ENCODE measurements around the gene SSTR1.

SSTR1 gene

DNA sequence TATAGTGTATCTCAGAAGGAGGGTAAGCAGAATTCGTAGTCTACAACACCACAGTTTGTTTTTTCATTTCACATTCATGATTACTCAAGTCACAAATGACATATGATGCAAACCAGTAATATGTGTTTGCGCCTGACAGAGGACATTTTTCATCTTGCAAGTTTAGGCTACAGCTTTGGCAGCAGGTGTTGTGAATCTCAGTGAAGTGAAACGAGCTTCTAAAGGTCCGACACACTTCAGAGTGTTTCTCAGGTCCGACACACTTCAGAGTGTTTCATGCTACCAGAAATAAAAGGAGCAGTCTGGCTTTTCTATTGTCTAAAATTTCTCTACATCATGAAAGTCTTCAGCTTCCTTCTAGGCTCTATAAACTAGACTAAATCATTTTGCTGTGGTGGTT is 25.5 kb downstream of the SSTR1 start:
- no peak for DNase-seq (ENCODE audit: low read depth in 2 of 2, low spot score in 1 of 2)

- DNase-seq (ENCODE audit: low read depth in 2 of 2, low spot score in 1 of 2), result no peak
Observed at GRCh38 chr14:38238332-38238731, 30.6 kb downstream of the SSTR1 start.

DNA sequence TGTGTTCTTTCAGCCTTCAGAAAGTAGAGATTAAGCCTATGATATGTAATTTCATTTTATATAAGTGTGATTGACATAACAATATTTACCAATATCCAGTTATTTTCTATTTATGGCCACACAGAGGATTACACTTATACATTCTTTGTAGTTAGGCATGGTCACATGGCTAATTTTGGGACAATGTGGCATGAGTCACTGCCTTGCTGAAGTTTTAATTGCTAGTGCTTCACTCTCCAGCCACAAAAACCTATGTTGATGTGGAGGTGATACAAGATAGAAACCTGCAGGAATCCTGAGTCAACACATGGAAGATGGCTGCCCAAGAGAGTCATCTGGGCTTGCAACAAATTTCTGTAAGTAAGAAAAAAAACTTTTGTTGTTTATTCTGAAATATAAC is 31.2 kb downstream of the SSTR1 start:
- no peak for DNase-seq (ENCODE audit: low read depth in 2 of 2, low spot score in 1 of 2)

- DNase-seq (ENCODE audit: low read depth in 2 of 2, low spot score in 1 of 2), result no peak
Observed at GRCh38 chr14:38243696-38244240, 36.1 kb downstream of the SSTR1 start.

- no peak for DNase-seq (ENCODE audit: low read depth in 2 of 2, low spot score in 1 of 2)
Observed at GRCh38 chr14:38248321-38249028, 40.8 kb downstream of the SSTR1 start.

- no peak for DNase-seq (ENCODE audit: low read depth in 2 of 2, low spot score in 1 of 2)
Observed at GRCh38 chr14:38250331-38250730, 42.6 kb downstream of the SSTR1 start.

DNA sequence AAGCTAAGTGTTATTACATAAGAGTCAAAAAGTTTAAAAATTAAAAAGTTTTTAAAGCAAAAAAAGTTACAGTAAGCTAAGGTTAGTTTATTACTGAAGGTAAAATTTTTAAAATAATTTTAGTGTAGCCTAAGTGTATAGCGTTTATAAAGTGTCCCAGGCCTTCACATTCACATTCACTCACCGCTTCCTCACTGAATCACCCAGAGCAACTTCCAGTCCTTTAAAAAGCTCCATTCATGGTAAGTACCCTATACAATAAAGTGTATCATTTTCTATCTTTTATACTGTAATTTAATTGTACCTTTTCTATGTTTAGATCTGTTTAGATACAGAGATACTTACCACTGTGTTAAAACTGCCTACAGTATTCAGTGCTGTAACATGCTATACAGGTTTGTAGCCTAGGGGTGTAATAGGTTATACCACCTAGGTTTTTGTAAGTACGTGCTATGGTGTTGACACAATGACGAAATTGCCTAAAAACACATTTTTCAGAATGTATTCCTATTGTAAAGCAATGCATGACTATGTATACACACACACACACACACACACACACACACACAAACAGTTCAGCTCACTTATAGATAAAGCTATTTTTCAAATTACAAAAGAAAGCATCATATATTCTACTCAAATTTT is 44.5 kb downstream of the SSTR1 start:
- DNase-seq (ENCODE audit: low read depth in 2 of 2, low spot score in 1 of 2), result no peak

GRCh38 chr14:38253676-38254075 is 46.0 kb downstream of the SSTR1 start:
- DNase-seq (ENCODE audit: low read depth in 2 of 2, low spot score in 1 of 2), result no peak

GRCh38 chr14:38254571-38255407 is 47.1 kb downstream of the SSTR1 start:
- DNase-seq (ENCODE audit: low read depth in 2 of 2, low spot score in 1 of 2), result no peak

GRCh38 chr14:38255408-38255672 is 47.6 kb downstream of the SSTR1 start:
- DNase-seq (ENCODE audit: low read depth in 2 of 2, low spot score in 1 of 2), result no peak

- DNase-seq (ENCODE audit: low read depth in 2 of 2, low spot score in 1 of 2), result no peak
Observed at GRCh38 chr14:38255673-38256532, 48.2 kb downstream of the SSTR1 start, which contains the start of gene CLEC14A. CLEC14A (minus strand) TSS chr14:38256093; CDS start chr14:38256022, 71 bp downstream.

DNA sequence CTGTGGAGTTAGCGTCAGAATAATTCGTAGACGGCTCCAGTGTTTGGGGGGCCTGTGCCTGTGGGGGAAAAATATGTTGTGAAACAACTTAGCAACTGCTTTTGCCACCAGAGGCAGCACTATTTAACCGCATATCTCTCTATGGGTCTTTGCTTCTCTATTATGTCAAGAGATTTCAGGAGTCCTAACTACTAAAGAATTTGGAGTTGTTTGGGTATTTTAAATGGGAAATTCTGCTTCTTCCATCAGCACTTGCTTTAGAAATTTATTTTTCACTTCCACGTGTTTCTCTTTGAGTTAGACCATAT is 48.8 kb downstream of the SSTR1 start:
- DNase-seq (ENCODE audit: low read depth in 2 of 2, low spot score in 1 of 2), result no peak

DNA sequence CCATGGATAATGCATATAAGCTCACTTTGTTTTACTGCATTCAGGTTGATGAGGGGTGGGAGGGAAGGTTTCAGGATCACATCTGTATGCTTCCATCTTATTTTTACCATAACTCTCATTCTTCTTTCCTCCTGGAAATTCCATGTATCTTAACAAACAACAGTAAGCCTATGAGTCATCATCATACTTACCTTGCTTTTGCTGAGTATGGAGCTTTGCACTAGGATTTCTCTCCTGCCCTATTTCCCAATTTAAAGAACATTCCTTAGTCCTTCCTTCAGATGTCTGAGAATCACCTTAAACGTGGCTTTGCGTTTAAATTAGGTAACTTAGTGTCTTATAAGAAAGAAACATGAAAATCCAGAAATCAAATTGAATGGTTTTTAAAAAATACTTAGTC is 49.8 kb downstream of the SSTR1 start:
- no peak for DNase-seq (ENCODE audit: low read depth in 2 of 2, low spot score in 1 of 2)

DNA sequence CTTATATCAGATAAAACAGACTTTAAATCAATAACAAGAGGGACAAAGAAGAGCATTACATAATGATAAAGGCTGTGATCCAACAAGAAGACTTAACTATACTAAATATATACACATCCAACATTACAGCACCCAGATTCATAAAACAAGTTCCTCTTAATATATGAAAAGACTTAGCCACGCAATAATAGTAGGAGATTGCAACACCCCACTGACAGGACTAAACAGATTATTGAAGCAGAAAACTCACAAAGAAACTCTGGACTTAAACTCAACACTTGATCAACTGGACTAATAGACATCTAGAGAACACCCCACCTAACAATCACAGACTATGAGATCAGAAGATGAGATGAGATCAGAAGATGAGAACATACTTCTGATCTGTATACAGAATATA is 53.9 kb downstream of the SSTR1 start:
- DNase-seq (ENCODE audit: low read depth in 2 of 2, low spot score in 1 of 2), result no peak
